SHP77 (cell line): ENCODE data around the gene OR3A2.
"Not testable (repeated sequence)": the region's sequence is repeated elsewhere in the genome, so short reads cannot be mapped to it uniquely, and the experiment has no call there.

ENCODE experiments used
- DNase-seq, 2 experiments: peaks; one replicate each; lab custom pipeline; 2025; lab: John Stamatoyannopoulos, UW

Gene OR3A2

DNA sequence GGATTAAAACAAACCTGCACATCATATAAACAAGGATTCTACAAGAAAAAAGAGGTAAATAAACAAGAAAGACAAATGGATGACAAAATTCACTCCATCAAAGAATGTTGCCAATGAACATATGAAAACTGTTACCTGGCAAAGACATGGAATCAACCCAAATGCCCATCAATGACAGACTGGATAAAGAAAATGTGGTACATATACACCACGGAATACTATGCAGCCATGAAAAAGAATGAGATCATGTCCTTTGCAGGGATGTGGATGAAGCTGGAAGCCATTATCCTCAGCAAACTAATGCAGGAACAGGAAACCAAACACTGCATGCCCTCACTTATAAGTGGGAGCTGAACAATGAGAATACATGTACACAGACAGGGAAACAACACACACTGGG is 92.6 kb downstream of the OR3A2 start:
- DNase-seq, result not testable (repeated sequence)

GRCh38 chr17:3282901-3283300 is 103.2 kb downstream of the OR3A2 start:
- DNase-seq, result no peak

DNA sequence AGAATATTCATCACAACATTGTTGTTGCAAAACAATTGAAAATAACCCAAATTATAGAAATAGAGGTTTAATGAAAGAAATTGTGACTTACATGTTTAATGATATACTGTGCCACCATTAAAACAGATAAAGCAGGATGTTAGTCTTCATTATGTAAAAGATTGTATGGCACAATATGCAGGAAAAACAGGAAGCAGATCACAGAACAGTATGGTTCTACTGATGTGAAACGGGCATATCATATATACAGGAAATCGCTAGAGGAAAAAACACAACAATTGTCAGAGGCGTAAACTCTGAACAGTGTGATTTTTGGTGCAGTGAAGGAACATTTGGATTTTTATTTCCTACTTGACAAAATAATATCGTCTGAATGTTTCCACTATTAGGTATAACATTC is 110.0 kb downstream of the OR3A2 start:
- no peak for DNase-seq

- DNase-seq, result no peak
These were observed 114.8 kb downstream of the OR3A2 start for GRCh38 chr17:3271072-3271848.

GRCh38 chr17:3260600-3260999 is 125.5 kb downstream of the OR3A2 start:
- no peak for DNase-seq

- DNase-seq, result no peak
These were observed 125.9 kb downstream of the OR3A2 start for GRCh38 chr17:3260163-3260562.

DNA sequence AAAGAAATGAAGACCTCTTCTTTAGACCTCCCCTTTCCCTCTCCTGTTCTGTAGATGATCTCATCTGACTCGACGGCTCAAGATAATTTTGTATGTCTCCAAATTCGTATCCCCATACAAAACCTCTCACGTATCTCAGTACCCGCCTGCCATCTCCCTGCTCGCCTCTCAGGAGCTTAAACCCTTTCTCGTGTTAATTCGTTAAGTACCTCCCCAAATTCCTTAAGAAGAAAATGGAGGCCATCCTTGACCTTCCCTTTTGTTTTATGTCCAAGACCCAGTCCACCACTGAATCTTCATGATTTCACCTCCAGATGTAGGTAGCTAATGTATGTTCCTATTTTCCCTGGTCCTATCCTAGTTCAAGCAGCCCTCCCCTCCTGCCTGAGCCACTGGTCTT is 129.5 kb downstream of the OR3A2 start:
- DNase-seq, result no peak

DNA sequence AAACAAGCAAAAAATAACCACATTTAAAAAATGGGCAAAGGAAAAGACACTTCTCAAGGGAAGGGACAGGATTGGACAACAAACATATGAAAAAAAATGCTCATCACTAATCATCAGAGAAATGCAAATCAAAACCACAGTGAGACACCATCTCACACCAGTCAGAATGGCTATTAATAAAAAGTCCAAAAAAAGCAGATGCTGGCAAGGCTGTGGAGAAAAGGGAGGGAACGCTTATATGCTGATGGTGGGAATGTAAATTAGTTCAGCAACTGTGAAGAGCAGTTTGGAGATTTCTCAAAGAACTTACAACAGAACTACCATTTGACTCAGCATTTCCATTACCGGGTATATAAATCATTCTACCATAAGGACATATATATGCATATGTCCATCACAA is 137.1 kb downstream of the OR3A2 start:
- not testable (repeated sequence) for DNase-seq

- DNase-seq, result not testable (repeated sequence)
These were observed 141.3 kb downstream of the OR3A2 start for GRCh38 chr17:3244841-3245240.

- DNase-seq, result not testable (repeated sequence)
These were observed 145.1 kb downstream of the OR3A2 start for GRCh38 chr17:3241044-3241443.

DNA sequence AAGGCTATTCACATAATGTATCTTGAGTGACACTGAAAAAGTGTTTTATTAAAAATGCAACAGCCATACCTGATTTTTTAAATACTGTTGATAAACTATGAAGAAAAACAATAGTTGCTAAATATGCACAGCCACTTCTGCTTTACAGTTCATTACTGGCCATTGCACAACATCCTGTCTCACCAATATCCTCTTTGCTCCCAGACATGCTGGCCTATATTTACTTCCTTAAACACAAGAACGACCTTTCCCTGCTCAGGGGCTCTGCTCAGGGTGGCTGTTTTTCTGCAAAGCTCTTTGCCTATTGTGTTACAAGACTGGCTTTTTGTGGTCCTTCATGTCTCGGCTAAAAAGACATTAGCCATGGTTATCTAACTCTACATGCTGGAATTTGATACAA is 147.4 kb downstream of the OR3A2 start:
- not testable (repeated sequence) for DNase-seq

GRCh38 chr17:3232300-3232699 is 153.8 kb downstream of the OR3A2 start:
- DNase-seq, result not testable (repeated sequence)
